Measurements from ENCODE around the gene LIG1.

GRCh38 chr19:48210005-48210404 lies 39.9 kb upstream of the LIG1 start:
- no peak for TF ChIP-seq CTCF (IDR thresholded peaks at IDR 0.05)
- no peak for TF ChIP-seq POLR2A (IDR thresholded peaks at IDR 0.05)
- no peak for TF ChIP-seq EP300 (IDR thresholded peaks at IDR 0.05)
